Measurements from ENCODE around the gene OBSCN.

DNA sequence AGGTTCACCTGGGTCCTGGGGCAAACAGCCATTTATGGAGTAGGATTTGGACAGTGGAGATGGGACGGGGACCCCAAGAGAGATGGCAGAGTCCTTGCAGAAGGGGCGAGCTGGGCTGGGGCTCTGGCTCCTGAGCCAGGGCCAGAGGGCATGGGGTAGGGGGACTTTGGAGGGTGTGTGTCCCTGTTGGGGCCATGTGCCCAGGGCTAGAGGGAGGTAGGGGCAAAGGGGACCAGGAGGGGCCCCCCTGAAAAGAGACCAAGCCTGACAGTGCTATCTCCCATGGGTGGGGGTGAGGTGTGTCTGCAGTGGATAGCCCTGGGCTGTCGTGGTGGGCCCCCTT is 106.4 kb downstream of the OBSCN start:
- TF ChIP-seq, protein P1, sequence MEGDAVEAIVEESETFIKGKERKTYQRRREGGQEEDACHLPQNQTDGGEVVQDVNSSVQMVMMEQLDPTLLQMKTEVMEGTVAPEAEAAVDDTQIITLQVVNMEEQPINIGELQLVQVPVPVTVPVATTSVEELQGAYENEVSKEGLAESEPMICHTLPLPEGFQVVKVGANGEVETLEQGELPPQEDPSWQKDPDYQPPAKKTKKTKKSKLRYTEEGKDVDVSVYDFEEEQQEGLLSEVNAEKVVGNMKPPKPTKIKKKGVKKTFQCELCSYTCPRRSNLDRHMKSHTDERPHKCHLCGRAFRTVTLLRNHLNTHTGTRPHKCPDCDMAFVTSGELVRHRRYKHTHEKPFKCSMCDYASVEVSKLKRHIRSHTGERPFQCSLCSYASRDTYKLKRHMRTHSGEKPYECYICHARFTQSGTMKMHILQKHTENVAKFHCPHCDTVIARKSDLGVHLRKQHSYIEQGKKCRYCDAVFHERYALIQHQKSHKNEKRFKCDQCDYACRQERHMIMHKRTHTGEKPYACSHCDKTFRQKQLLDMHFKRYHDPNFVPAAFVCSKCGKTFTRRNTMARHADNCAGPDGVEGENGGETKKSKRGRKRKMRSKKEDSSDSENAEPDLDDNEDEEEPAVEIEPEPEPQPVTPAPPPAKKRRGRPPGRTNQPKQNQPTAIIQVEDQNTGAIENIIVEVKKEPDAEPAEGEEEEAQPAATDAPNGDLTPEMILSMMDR (IDR thresholded peaks at IDR 0.05 in 2 of 3, conservative IDR thresholded peaks at IDR 0.05 in 1 of 3; ENCODE audit: control insufficient read depth in 2 of 3, extremely low read depth in 1 of 3, insufficient read depth in 1 of 3, low read depth in 3 of 3, low read length in 3 of 3), result no peak
- TF ChIP-seq RCOR1 (conservative IDR thresholded peaks at IDR 0.05; ENCODE audit: low read depth, low read length), result no peak
- TF ChIP-seq, protein P2, sequence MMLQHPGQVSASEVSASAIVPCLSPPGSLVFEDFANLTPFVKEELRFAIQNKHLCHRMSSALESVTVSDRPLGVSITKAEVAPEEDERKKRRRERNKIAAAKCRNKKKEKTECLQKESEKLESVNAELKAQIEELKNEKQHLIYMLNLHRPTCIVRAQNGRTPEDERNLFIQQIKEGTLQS (IDR thresholded peaks at IDR 0.05; ENCODE audit: borderline replicate concordance, extremely low read depth, low read depth, low read length), result no peak
